ENCODE results near the gene GJB3. TPM values are rescaled to one million over a fixed set of nuclear protein-coding genes. Genes with fewer than 3 reads are reported as not detected.
A peak's percentile ranks its signal among the peaks of the same experiment; 100 is the strongest.

GJB3 gene
- total RNA-seq, 1 donor: not detected

DNA sequence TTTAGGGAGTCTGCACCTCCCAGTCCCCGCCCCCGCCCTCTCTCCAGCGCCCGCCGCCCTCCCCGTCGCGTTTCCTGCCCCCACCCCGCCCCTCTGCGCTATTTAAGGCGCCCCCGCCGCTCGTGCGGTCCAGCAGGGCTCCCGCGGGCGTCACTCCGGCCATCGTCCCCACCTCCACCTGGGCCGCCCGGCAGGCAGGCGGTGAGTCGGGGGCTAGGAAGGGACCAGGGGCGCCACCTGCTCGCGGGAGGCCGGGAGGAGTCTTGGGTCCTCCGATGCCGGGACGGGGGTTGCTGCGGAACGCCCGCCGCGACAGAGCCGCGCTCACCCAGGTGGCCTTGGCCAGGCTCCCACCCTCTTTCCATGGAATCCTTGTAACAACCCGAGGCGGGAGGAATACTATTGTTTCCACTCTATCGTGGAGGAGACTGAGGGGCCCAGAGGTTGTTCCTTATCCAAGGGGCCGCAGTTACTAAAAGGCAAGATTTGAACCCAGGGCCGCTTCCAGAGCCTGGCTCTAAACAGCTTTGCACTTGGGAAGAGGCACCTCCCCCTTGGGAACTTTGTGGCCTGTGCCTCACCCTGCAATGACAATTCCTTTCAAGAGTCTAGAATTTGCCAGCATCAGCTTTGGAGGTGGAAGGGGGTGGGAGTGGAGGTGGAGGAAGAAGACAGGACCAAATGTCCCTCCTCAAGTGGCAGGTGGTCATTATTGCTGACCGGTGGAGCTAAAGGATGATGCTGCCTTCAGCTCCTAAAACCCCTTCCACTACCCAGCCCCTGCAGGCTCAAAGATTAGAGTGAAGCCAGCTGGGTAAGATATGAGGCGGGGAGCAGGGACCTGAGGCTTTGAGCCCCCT lies 12.1 kb downstream of the GJB3 start, which contains the start of gene GJA4:
Gene GJA4 (plus strand): TSS at position 132 of the 860 bp plus-strand sequence. CDS start 1,215 bp downstream, outside the sequence.
- no peak for TF ChIP-seq CTCF (IDR thresholded peaks at IDR 0.05; ENCODE audit: insufficient read depth, low read length)
- DNase-seq (ENCODE audit: low read depth): no peak
- H3K4me3 ChIP-seq (ENCODE audit: low read depth, low read length): no peak within 1 kb of the TSS

- no peak for DNase-seq (ENCODE audit: low read depth)
Measured at GRCh38 chr1:34794001-34794789, 13.2 kb downstream of the GJB3 start.

DNA sequence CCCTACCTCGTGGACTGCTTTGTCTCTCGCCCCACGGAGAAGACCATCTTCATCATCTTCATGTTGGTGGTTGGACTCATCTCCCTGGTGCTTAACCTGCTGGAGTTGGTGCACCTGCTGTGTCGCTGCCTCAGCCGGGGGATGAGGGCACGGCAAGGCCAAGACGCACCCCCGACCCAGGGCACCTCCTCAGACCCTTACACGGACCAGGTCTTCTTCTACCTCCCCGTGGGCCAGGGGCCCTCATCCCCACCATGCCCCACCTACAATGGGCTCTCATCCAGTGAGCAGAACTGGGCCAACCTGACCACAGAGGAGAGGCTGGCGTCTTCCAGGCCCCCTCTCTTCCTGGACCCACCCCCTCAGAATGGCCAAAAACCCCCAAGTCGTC lies 13.8 kb downstream of the GJB3 start:
- no peak for TF ChIP-seq CTCF (IDR thresholded peaks at IDR 0.05; ENCODE audit: insufficient read depth, low read length)
- no peak overlapping the region for H3K4me3 ChIP-seq (ENCODE audit: low read depth, low read length)
- DNase-seq (ENCODE audit: low read depth): no peak

More at GRCh38 chr1:34794001-34794789, 13.2 kb downstream of the GJB3 start:
- TF ChIP-seq CTCF (IDR thresholded peaks at IDR 0.05; ENCODE audit: insufficient read depth, low read length): no peak
- no peak overlapping the region for H3K4me3 ChIP-seq (ENCODE audit: low read depth, low read length)

DNA sequence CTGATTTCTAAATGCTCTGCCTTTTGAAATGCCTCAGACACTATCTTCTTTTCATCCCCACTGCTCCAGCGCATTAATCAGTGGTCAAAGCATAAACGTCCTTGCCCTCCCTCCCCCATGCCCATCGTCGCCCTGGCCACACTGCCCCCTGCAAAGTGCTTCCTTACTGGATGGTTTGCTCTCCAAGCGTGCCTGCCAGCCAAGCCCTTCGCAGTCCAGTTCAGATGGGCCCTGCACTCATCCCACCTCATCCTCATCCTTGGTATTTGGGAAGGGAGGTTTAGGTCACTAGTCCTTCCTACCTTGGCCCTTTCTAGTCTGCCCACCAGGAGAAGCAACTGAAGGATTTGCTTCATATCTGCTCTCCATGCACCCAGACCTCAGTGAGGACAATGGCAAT lies 14.9 kb downstream of the GJB3 start:
- H3K4me3 ChIP-seq (ENCODE audit: low read depth, low read length): no peak overlapping the region
- no peak for DNase-seq (ENCODE audit: low read depth)
- no peak for TF ChIP-seq CTCF (IDR thresholded peaks at IDR 0.05; ENCODE audit: insufficient read depth, low read length)

DNA sequence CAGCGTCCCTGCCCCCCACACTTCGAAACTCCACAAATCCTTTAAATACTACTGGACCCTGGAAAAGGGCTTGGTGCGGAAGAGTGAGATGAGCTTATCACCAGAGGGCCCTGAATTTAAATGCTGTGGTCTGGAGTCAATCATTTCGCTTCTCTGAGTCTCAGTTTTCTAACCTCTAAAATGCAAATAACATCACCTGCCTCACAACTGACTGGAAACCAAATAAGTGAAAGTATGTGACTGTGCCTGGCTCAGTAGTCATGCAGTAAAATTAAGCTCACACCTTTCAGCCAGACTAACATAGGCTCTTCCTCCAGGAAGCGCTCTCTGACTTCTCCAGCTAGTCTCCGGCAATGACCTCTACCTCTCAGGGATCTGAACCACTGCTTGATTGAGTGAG lies 16.0 kb downstream of the GJB3 start:
- no peak for DNase-seq (ENCODE audit: low read depth)
- H3K4me3 ChIP-seq (ENCODE audit: low read depth, low read length): no peak overlapping the region
- no peak for TF ChIP-seq CTCF (IDR thresholded peaks at IDR 0.05; ENCODE audit: insufficient read depth, low read length)

- H3K4me3 ChIP-seq (ENCODE audit: low read depth, low read length): no peak overlapping the region
- peak; percentile 45 for DNase-seq (ENCODE audit: low read depth)
- no peak for TF ChIP-seq CTCF (IDR thresholded peaks at IDR 0.05; ENCODE audit: insufficient read depth, low read length)
Measured at GRCh38 chr1:34800214-34800613, 19.2 kb downstream of the GJB3 start.
